Activated CD4-positive, alpha-beta T cell treated with anti-CD3 and anti-CD28 coated beads for 48 hours (primary cell): ENCODE results near the gene LMBR1.
"Not testable (repeated sequence)": the region's sequence is repeated elsewhere in the genome, so short reads cannot be mapped to it uniquely, and the experiment has no call there.

Source experiments
- DNase-seq: peaks from one replicate; pipeline ENCODE4 v3.0.0-alpha.2; 2020

The LMBR1 gene

DNA sequence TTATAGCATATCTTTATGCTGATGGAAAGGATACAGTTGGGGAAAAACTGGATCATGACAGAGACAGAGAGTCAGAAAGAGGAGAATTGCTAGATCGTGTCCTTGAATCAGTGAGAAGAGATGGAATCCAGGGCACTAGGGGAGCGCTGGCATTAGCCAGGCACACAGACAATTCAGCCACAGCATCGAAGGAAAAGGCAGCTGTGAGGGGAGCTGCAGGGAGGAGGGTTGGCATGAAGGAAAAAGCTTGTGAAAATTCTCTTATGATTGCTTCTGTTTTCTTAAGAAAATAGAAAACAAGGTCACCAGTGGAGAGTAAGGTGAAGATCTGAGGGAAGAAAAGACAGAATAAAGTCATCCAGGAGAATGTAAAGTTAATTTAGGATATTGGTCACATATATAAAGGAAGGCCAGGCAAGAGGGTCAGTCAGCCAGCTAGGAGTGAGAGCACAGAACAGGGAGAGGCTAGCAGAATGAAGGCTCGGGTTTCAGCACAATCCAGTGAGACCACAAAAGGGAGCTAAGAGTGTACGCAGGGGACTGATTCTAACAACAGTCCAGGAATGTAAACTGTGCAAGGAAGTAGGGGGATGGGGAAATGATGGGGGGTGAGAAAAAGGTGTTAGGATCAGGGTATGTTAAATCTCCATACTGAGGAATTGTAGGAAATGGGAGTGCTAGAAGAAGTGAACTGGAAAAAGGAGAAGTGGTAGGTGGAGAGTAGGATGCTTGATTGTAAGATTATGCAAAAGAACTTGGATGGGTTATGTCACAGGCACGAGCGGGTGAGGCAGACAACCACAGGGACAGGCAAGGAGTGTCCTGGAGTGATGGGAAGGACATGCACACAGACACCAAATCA is 140.4 kb downstream of the LMBR1 start:
- no peak for DNase-seq

DNA sequence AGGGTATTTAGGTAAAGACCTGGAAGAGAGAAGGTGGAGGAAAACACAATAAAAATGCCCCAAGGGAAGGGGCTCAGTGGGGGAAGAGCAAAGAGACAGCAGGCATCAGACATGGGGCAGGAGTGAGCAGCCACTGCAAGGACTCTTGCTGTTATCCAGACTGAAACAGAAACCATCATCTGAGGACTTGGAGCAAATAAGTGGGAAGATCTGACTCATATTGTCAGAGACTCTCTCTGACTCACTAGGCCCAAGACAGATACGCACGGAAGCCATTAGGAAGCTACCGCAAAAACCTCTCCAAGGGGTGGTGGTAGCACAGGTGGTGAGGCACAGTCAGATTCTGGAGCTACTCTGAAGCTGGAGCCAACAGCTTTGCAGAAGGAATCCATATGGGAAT is 141.7 kb downstream of the LMBR1 start:
- DNase-seq, result peak; percentile 71

- no peak for DNase-seq
Measured at GRCh38 chr7:156747718-156748117, 145.3 kb downstream of the LMBR1 start.

DNA sequence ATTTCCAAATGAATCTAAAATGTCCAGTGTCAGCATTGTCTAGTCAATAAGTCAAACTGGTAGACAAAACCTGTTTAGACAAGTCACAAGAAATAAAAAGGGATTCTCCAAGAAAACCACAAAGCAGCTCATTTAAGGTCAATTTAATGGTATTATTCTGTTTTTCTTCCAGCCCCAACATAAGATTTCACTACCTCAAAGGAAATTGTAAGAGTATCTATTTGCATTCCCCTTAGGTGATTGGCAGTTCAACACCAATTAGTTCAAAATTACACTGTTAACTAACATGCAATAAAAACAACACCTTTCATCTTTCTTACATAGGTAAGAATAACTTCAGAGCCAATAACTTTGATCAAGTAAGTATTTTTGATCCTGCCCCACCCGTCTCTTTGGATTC is 146.1 kb downstream of the LMBR1 start:
- DNase-seq, result no peak

DNA sequence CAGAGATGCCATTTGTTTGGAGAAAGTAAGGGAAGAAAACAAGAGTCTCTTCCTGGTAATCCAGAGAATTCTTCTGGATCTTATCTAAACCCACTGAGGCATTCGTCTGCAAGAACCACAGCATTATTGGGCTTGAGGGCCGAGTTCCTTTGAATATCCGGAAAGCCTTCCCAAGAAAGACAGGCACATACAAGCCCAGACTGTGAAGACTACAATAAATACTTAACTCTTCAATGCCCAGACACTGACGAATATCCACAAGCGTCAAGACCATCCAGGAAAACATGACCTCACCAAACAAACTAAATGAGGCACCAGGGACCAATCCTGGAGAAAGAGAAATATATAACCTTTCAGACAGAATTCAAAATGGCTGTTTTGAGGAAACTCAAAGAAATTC is 153.4 kb downstream of the LMBR1 start:
- DNase-seq, result no peak

DNA sequence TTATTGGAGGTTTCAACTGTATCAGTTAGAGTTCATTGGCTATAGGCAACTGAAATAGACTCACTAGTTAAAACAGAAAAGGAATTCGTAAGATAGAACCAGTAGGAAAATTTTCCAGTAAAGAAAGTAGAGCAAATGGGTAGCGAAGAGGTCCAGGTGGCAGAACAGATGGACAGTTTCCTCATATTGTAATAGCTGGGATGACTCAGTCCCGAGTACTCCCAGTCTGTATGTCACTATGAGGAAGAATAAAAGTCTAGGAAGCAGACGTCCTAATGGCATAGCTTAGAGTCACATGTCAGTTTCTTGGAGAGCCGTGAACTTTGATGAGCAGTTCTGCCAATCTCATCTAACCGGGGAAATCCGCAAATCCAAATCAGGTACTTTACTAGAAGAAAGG is 157.1 kb downstream of the LMBR1 start:
- DNase-seq, result no peak

- DNase-seq, result no peak
Measured at GRCh38 chr7:156733638-156734037, 159.3 kb downstream of the LMBR1 start.

GRCh38 chr7:156732091-156732625 is 160.8 kb downstream of the LMBR1 start:
- no peak for DNase-seq

- DNase-seq, result no peak
Measured at GRCh38 chr7:156731651-156732050, 161.3 kb downstream of the LMBR1 start.

DNA sequence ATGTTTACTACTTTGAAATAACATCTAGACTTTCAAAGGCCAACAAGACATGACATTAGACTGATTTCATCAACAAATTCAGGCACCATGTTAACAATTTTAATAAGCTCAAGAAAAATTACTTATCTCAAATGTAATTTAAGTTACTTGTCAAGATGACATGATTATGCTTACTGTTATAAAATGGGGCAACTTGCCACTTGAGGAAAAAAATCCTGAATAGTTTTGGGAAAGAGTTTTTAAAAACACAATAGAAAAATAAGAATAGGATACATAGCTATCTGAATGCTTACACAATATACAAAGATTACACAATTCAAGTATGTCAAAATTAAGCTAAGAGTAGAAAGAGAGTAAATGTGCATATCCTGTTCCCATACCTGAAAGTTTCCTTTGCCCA is 167.0 kb downstream of the LMBR1 start:
- DNase-seq, result no peak

DNA sequence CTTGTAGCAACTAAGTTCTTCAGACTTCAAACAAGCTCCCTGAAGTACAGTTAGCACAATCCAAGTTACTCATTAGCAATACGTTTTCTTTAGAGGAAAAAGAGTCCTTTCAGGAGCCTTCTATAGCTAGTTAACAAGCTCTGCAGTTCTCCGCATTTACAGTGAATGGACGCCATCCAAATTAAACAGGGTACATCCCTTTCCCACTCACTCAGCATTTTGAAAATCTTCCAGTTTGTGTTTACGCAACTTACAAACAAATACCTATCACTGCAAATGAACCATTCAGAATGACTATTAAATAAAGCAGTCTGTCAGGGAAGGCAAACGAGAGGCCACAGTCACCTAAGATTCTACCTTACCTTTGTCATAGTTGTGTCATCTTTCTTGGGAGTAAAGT is 167.9 kb downstream of the LMBR1 start:
- no peak for DNase-seq

DNA sequence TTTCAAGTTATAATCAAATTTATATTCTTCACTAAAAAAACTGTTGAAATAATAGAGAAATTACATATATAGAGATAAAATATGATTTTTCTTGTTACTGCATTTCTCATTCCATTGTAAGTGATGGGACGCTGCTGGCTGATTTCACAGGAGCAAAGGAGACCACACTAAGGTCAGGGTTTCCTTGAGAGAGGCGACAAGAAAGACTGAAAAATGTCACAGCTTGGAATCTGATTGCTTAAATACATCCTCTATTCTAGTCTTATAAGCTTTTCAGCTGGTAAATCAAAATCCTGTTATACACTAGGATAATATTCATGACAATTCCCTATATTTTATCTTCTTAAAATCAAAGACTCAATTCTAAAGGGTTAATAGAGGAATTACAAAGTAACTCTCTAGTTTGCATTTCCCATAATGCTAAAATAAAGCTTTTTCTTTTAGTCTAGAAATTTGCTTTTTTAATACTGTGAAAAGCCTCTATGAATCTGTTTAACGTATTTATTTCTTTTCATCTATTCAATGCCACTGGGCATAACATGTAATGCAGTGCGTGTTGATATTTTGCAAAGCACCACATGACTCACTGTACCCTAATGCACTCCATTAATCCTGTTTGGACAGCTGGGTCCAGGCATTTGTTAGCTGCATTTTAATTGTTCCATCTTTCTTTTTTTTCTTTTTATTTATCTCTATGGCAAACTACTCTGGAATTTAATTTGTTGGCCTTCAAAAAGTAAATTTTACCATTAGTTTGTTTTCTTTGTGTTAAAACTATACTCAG is 170.7 kb downstream of the LMBR1 start:
- DNase-seq, result no peak

DNA sequence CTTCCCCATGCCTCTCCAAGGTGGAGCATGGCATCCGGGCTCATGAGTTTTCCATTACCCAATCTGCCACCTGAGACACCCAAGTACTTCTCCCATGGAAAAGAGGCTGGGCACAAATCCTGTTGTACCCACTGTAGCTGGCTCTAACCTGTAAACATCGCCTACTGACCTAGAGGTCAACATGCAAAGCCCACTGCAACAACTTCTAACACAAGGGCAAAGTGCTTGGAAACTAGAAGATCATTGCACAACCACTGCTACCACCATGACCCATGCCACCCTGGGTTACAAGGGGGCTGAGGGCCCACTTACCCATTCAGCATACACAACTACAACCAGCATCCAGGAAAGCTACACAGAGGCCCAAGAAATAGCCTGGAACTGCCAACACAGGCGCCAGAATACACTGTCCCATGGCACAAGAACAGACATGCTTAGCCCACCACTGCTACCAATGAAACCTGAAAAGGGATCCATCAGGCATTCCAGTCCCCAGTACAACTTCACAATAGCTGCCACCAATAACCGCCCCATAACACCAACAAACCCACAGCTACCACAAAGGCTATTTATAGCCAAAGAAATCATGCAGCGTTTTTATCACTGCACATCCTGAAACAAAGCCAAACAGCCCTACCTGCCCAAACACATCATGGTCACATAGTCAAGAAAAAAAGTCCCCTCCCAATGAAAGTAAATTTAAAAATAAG is 189.1 kb downstream of the LMBR1 start:
- DNase-seq, result no peak

GRCh38 chr7:156703209-156703608 is 189.8 kb downstream of the LMBR1 start:
- no peak for DNase-seq

GRCh38 chr7:156702399-156702798 is 190.6 kb downstream of the LMBR1 start:
- no peak for DNase-seq

- DNase-seq, result not testable (repeated sequence)
Measured at GRCh38 chr7:156701787-156702186, 191.2 kb downstream of the LMBR1 start.

- not testable (repeated sequence) for DNase-seq
Measured at GRCh38 chr7:156698512-156698911, 194.5 kb downstream of the LMBR1 start.

GRCh38 chr7:156697283-156697682 is 195.7 kb downstream of the LMBR1 start:
- DNase-seq, result not testable (repeated sequence)

GRCh38 chr7:156693627-156694026 is 199.4 kb downstream of the LMBR1 start:
- no peak for DNase-seq

DNA sequence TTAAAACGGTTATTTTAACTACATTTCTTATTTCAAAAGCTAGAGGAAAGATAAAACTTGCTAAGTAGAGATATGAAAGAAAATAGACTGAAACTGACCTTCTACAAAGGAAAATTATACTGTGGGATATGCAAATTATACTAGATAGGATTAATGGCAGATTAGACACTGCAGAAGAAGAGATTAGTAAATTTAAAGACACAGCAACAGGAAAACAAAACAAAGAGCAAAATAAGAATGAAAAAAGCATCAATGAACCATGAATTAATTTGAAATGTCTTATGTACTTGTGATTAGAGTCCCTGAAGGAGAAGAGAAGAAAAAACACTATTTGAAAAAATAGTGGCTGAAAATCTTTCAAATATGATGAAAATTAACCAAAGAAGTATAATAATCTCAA is 200.1 kb downstream of the LMBR1 start:
- no peak for DNase-seq

DNA sequence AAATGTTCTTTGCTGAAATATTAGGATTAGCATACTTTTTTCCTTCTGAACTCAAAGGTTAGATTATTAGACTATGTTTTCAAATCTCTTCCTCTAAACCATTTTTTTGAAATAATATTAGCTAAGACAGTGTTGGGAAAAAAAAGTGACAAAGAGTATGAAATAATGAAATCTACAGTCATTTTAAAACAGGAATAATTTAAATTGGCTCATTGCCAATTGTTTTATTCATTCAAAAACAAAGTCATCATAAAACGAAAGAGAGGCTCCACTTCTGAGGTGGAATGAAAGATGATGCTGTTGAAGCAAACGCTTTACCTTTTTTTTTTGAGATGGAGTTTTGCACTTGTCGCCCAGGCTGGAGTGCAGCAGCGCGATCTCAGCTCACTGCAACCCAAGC is 201.2 kb downstream of the LMBR1 start:
- no peak for DNase-seq

- no peak for DNase-seq
Measured at GRCh38 chr7:156684661-156685060, 208.3 kb downstream of the LMBR1 start.

DNA sequence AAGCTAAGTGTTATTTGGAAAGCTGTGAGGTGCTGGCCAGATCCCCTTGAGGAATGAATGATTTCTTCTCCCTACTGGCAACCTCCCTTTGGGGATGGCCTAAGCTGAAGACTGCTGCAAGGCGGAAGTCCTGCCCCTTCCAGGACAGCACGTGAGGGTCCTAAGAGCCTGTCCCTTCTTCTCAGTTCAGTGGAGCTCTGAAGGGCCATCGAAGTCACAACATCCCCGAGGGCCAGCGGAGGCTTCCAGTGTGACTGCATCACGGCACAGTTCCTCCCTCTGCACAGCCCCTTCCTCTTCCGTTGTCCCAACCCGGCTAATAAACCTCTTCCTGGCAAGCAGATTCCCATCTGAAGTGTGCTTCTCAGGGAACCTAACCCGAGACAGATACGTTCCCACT is 208.7 kb downstream of the LMBR1 start:
- DNase-seq, result no peak
